GM06990 (cell line): ENCODE measurements around the gene SFMBT1.

Experiments used
- DNase-seq: peaks from one replicate; pipeline ENCODE4 v3.0.0-alpha.2; 2011; ENCODE audit not compliant: insufficient read length; ENCODE audit errors: extremely low read depth
- H3K27me3 ChIP-seq: replicated peaks from 2 replicates; pipeline ENCODE4 v1.6.0; 2011; ENCODE audit warnings: low read length; ENCODE audit not compliant: control insufficient read depth, insufficient read depth
- H3K36me3 ChIP-seq: 2 replicates; pipeline ENCODE4 v1.5.1; 2011; ENCODE audit warnings: low read length; ENCODE audit not compliant: control insufficient read depth, insufficient read depth
- H3K4me3 ChIP-seq: replicated peaks from 2 replicates; pipeline ENCODE4 v1.5.1; 2011; ENCODE audit warnings: low read depth, mild to moderate bottlenecking, control low read depth, low read length
- TF ChIP-seq, protein P1 (sequence below): IDR thresholded peaks from 2 replicates; pipeline ENCODE4 v1.5.1; 2011; ENCODE audit warnings: low read length, control low read depth, mild to moderate bottlenecking, inconsistent platforms; ENCODE audit not compliant: insufficient read depth, poor library complexity, severe bottlenecking

The SFMBT1 gene

GRCh38 chr3:52907497-52907896 is 138.4 kb downstream of the SFMBT1 start:
- no peak for DNase-seq
- Histone ChIP-seq H3K36me3 (no peaks in the 10 kb centered on the region; the same call in none of the 2 replicates), H3K27me3 (no peaks in the 10 kb centered on the region), H3K4me3 (no peak overlapping the region)
- TF ChIP-seq, protein P1, sequence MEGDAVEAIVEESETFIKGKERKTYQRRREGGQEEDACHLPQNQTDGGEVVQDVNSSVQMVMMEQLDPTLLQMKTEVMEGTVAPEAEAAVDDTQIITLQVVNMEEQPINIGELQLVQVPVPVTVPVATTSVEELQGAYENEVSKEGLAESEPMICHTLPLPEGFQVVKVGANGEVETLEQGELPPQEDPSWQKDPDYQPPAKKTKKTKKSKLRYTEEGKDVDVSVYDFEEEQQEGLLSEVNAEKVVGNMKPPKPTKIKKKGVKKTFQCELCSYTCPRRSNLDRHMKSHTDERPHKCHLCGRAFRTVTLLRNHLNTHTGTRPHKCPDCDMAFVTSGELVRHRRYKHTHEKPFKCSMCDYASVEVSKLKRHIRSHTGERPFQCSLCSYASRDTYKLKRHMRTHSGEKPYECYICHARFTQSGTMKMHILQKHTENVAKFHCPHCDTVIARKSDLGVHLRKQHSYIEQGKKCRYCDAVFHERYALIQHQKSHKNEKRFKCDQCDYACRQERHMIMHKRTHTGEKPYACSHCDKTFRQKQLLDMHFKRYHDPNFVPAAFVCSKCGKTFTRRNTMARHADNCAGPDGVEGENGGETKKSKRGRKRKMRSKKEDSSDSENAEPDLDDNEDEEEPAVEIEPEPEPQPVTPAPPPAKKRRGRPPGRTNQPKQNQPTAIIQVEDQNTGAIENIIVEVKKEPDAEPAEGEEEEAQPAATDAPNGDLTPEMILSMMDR, result no peak

DNA sequence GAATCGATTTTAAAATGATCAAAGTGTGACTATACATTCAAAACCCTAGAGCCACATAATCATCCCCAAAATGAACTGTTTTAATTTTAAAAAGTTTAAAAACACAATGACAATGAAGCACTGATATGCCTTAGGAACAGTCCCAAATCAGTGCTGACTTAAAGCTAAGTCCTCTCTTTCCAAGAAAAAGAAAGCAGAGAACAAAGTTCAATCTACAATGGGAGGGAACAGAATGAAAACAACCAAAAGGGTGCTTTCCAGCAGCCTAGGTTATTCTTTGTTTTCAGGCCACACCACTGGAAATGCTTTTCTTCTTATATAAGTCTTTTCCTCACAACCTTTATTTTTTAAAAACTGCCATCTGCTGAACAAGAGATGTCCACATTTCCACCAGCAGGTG is 141.3 kb downstream of the SFMBT1 start:
- Histone ChIP-seq H3K36me3 (no peaks in the 10 kb centered on the region; the same call in 1 of the 2 replicates), H3K4me3 (no peak overlapping the region), H3K27me3 (no peaks in the 10 kb centered on the region)
- no peak for DNase-seq
- TF ChIP-seq, protein P1, result no peak

DNA sequence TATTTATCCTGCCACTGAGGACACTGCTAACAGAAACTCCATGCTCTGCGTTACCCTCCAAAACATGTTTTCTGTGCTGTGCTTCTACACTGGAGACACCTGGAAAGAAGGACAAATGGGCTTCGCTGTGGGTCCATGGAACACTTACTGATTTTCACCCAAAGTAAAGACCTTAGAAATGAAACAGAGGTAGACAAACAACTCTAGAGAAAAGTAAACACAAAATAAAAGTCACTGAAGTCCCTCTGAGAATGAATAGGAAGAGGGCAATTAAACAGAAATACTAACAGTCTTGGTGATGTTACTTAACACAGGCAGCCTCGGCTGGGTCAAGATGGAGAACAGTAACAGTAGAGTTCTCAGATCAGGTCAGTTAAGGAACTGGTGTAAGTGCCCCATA is 141.9 kb downstream of the SFMBT1 start:
- TF ChIP-seq, protein P1, result no peak
- no peaks in the 10 kb centered on the region; the same call in 1 of the 2 replicates for H3K36me3 ChIP-seq

DNA sequence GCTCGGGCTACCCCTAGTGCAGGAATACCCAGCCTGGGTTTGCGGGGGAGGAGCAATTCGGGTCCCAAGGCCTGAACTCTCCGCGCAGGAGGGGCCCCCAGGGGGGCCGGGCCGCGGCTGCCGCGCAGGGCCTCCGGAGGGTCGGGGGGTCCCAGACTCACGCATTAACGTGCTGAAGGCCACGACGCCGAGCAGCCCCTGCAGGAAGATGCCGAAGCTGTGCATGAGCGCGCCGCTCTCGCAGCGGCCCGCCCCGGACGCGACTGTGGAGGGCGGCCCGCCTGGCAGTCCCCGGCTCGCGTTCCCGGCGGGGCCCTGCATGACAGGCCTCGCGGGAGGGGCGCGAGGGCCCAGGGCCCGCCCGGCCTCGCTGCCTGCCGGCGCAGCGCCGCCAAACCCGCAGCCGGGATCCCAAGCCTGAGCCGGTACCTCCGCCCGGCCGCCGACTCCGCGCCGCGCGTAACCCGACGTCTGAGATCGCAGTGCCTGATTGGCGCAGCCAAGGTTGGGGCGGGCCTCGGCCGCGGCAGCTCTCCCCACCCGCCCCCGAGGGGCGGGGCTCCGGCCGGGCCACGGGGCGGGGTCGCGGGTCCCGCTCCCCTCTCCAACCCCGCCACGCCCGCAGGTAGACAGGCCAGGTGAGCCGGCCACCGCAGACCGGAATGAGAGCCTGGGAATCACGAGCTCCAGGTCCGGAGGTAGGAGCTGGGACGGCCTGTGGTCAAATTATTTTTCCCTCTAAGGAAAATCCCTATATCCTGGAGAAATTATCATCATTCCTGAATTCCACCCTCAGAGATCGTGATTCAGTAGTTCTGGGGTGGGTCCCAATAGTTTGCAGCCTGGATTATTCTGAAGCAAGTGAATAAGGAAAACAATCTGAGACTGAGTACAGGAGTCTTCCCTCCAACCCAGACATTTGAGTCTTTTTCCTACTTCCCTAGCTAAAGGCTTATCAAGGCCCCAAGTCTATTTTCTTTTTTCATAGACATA is 148.4 kb downstream of the SFMBT1 start, which contains the start of gene STIMATE:
TSS of gene STIMATE (minus strand) at position 419 of the 993 bp plus-strand sequence. CDS start at position 321, 98 bp downstream.
- H3K27me3 ChIP-seq, result no peaks in the 10 kb centered on the region
- DNase-seq, result peak; percentile 91
- peak within 1 kb of the TSS; percentile 85 for H3K4me3 ChIP-seq
- TF ChIP-seq, protein P1, result no peak
- peaks cover 1% of the 10 kb centered on the region; the same call in 1 of the 2 replicates for H3K36me3 ChIP-seq

More for the DNA sequence above, 141.9 kb downstream of the SFMBT1 start:
- Histone ChIP-seq H3K4me3 (no peak overlapping the region), H3K27me3 (no peaks in the 10 kb centered on the region)
- no peak for DNase-seq

DNA sequence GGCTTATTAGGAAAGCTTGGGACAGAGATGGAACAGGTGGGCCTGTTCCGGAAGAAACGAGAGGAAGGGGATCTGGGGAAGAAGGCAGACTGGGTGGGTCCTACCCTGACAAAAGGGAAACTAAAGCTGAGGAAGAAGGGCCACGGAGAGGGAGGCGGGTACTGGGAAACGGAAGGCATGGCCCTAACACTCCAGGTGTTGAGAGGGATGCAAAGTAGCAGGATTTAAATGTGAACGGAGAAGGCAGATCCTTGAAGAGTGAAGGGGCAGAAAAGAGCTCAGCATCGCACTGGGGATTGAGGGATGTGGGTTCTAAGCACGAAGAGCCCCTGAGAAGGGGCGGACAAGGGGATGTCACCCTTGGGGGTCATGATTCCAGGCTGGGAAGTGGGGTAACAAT is 149.3 kb downstream of the SFMBT1 start:
- TF ChIP-seq, protein P1, result no peak
- Histone ChIP-seq H3K36me3 (peaks cover 1% of the 10 kb centered on the region; the same call in 1 of the 2 replicates), H3K4me3 (peak overlapping the region; percentile 85), H3K27me3 (no peaks in the 10 kb centered on the region)
- DNase-seq, result no peak
